GM18867 (cell line): ENCODE results near the gene MAN1B1.

Experiments
- ATAC-seq: cut with Tn5 transposase; IDR thresholded peaks from one replicate; pipeline ENCODE4 v1.9.1; 2021; ENCODE audit warnings: mild to moderate bottlenecking, moderate library complexity; ENCODE audit not compliant: unreplicated experiment

MAN1B1 gene

DNA sequence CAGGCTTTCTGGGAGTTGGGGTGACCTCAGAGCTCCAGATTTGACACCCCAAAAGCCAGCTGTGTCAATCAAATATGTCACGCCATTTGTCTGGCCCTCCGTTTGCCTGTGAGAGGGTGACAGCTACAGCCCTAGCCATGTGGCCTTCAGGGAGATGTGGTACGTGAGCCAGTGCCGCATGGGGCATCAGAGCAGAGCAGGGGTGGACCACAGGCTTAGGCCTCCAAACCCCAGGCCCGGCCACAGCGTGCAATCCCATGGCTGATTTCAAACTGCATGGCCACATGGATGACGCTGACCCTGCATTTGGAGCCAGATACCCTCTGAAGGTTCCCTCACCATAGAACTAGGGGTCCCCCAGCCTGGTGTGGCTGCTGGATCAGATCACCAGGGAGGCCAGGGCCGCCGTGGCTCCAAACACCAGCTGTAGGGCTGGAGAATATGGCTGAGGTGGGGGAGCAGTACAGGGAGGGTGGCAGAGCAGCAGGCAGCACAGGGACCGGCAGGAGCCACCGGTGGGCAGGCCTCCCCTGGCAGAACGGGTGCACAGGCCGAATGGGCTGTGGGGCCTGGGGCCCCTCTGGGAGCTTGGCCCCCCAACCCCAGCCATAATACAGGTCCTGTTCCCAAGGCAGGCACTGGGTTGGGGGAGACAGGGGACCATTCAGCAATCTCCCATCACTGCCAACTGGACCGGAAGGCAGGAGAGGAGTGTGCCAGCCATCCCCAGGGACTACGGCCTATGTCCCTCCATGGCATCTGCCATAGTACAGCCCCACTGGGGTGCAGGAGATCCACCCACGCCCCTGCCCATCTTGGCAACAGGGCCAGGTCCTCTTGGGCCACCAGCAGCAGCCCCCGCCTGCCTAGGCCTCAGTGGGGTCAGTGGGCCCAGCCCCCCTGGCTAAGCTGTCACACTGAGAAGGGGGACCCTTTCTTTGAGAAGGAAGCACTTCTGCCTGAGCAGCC is 18.0 kb upstream of the MAN1B1 start:
- ATAC-seq: no peak

DNA sequence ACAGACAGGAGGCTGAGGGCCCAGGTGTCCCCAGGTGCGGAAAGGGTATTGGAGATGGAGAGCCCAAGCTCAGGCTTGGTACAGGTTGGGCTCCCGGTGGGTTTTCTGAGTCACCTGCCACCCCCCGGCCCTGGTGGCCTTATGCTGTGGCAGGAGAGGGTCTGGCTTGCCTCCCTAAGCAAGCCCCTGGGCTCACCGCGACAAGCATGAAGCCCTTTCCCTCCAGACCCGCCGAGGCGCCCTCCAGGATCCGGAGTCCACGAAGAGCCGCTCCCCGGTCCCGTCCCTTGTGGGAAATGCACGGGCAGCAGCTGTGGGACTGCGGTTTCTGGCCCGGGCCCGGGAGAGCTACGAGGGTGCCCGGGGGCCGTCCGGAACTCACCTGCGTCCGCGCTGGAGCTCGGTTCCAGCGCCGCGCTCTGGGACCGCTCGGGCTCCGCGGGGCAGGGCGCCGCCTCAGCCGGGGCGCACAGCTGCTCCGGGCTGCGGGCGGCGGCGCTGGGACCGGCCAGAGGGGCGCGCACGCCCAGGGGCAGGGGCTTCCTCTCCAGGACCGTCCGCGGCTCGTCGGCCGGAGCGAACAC is 17.2 kb upstream of the MAN1B1 start:
- ATAC-seq: peak; percentile 4

DNA sequence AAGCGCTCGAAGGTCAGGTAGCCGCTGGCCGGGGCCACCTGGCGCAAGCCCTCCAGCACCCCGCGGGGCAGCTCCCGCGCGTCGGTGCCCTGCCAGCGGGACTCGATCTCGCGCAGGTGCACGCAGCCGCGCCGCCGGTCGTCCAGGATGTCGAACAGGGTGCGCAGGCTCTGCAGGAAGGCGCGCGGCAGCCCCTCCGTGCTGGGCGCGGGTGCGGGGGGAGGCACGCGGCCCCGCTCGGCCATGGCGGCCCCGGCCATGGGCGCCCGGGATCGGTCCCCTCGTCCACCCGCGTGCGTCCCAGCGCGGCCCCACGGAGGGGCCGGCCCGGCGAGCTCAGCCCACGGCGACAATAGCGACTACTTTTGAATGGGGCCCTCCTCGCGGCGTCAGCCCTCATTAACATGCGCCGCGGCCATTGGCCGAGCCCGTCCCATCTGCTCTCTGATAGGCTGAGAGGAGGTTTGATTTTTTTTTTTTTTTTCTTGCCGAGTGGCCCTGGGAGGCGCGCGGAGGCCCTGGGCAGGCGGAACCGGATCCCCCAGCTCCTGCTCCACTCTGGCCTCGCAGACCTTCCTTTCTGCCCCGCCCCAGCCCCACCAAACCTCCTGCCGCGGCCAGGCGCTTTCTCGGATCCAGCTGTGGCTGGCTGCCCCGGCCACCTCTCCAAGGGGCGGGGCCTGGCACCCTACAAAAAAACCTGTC is 16.4 kb upstream of the MAN1B1 start, which contains the start of gene SAPCD2:
Gene SAPCD2 (minus strand): TSS at position 357 of the 705 bp plus-strand sequence. CDS start 97 bp downstream, at position 260.
- peak; percentile 72 for ATAC-seq

DNA sequence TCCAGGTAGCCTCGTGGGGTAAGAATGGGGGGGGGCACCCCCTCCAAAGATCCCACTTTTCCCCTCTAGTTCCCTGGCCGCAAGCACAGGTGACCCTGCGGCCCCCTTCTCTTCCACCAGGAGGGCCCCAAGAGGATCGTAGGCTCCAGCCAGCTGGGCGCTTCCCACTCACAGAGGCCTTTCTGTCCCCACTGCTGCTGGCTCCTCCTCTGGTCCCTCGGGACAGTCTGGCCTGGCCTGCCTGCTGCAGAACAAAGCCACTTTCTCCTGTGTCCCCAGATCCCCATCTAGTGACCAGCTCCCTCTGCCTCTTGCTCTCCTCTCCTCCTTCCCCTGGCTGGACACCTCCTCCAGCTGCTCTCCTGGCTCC is 15.9 kb upstream of the MAN1B1 start:
- no peak for ATAC-seq

DNA sequence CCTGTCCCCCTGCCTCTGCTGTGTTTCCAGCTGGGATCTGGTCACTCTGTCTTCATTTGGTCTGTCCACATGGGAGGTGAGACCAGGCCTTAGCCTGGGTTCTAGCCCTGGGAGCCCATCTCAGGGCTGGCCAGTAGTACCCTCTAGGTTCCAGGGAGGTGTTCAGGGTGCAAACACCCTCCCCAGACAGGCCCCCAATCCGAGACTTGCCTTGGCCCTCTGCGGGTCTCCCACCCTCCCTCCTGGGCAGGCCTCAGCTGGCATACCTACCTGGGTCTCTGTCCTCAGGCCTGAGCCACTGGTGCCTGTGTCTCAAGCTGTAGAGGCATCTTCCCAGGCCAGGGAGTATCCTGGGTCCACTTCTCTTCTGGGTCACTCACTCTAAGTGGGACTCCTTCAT is 15.5 kb upstream of the MAN1B1 start:
- ATAC-seq: no peak

DNA sequence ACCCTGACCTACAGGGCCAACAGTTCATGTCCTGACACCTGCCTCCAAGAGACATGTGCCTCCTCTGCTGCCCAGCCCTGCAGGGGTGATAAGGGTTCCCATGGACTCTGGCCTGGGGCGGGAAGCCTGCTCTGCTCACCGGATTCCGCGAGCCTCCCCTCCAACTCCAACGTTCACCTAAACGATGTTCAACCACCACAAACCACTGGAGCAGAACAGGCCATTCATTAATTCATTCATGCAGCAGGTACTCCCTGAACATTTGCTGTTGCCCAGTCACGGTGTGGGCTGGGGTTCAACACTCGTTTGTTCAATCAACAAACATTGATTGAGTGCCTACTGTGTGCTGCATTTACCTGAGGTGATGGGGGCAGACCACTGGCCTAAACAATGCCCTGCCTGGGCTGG is 12.8 kb upstream of the MAN1B1 start:
- no peak for ATAC-seq

DNA sequence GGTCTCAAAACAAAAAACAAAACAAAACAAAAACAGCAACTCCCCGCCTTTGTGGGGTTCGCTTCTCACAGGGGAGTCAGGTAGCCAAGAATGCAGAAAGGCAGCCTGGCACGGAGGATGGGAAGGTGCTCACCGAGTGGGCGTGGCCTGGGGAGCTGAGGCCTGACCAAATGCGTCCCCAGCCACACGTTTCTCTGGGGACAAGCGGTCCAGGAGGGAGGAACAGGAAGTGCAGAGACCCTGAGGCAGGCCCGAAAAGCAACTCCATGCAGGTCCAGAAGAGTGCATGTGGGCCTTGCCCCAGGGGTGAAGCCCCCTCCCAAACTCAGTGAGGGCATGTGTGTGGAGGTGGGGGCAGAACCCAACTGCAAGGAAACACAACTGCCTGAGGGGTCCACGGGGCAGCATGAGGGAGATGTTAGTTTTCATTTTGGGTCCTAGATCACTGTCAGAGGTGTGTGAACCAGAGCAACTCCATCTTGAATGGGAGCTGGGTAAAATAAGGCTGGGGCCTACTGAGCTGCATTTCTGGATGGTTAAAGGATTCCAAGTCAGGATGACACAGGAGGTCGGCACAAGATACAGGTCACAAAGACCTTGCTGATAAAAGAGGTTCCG is 12.0 kb upstream of the MAN1B1 start:
- ATAC-seq: no peak

DNA sequence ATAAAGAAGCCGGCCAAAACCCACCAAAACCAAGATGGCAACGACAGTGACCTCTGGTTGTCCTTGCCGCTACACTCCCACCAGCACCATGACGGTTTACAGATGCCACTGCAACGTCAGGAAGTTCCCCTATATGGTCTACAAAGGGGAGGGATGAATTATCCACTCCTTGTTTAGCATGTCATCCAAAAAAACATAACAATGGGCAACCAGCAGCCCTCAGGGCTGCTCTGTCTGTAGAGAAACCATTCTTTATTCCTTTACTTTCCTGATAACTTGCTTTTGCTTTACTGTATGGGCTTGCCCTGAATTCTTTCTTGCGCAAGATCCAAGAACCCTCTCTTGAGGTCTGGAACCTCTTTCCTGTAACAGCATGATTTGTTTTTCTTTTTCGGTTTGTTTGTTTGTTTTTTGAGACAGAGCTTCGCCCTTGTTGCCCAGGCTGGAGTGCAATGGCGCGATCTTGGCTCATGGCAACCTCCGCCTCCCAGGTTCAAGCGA is 11.5 kb upstream of the MAN1B1 start:
- ATAC-seq: no peak

DNA sequence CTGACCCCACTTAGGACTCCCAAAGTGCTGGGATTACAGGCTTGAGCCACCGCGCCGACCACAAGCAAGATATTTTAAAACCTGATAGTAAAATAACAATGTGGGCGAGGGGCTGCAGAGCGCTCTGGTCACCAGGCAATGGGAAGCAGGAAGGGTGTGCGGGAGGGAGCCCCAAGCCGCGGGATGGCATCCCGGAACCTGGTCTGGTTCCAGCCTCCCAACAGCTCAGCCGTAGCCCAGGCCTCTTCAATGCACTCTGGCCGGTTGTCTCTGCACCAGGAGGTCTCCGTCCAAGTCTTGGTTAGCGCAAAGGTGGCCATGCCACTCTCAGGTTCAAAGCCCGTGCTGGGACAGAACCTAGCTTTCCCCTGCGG is 10.2 kb upstream of the MAN1B1 start:
- ATAC-seq: no peak

DNA sequence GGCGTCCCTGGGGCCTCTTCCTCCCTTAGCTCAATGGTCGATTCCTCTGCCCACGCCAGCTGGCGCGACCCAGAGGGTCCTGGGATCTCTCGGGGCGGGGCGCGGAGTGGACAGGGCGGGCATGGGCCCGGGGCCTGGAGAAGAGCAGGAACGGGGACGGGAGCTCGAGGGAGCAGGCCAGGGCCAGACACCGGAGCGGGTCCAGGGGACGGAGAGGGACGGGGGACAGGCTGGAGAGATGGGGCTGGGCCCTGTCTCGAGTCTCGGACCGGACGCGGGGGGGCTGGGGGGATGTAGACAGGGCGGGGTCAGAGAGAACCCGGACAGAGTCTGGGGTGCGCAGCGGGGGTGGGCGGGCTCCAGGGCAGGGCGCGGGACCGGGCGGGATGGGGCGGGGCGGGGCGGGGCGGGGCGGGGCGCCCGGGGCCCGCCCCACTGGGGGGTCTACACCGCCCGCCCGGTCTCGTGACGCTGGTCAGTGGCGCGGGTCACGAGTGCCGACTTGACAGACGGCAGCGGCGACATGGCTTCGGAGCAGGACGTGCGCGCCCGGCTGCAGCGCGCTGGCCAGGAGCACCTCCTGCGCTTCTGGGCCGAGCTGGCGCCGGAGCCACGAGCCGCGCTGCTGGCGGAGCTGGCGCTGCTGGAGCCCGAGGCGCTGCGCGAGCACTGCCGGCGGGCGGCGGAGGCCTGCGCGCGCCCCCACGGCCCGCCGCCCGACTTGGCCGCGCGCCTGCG is 9.6 kb upstream of the MAN1B1 start, which contains the start of gene UAP1L1:
Gene UAP1L1 (plus strand): TSS at position 508 of the 738 bp plus-strand sequence. CDS start 16 bp downstream, at position 524.
- ATAC-seq: peak; percentile 54

DNA sequence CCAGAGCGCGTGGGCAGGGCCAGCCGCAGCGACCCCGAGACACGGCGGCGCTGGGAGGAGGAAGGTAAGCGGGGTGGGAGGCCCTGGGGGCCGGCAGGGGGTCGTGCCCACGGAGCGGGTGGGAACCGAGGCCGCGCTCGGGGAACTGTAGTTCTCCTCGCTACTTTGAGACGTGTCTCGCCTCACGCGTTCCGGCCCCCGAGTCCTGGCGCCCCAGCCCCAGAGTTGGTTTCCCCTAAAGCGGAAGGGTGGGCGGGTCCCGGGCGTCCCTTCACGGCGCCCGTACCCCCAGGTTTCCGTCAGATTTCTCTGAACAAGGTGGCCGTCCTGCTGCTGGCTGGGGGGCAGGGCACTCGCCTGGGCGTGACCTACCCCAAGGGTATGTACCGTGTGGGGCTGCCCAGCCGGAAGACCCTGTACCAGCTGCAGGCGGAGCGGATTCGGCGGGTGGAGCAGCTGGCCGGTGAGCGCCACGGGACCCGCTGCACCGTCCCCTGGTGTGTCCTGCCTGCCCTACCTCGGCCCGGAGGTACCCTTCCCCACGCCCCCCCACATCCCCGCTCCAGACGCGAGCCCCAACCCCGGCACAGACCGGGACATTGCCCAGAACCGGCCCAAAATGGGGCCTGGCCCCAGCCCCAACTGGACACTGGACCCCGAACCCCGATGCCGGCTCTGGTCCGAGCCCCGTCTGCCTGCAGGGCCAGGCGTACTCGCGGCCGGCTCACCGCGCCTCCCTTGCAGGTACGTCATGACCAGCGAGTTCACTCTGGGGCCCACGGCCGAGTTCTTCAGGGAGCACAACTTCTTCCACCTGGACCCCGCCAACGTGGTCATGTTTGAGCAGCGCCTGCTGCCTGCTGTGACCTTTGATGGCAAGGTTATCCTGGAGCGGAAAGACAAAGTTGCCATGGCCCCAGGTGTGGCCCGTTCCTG is 8.8 kb upstream of the MAN1B1 start:
- no peak for ATAC-seq

DNA sequence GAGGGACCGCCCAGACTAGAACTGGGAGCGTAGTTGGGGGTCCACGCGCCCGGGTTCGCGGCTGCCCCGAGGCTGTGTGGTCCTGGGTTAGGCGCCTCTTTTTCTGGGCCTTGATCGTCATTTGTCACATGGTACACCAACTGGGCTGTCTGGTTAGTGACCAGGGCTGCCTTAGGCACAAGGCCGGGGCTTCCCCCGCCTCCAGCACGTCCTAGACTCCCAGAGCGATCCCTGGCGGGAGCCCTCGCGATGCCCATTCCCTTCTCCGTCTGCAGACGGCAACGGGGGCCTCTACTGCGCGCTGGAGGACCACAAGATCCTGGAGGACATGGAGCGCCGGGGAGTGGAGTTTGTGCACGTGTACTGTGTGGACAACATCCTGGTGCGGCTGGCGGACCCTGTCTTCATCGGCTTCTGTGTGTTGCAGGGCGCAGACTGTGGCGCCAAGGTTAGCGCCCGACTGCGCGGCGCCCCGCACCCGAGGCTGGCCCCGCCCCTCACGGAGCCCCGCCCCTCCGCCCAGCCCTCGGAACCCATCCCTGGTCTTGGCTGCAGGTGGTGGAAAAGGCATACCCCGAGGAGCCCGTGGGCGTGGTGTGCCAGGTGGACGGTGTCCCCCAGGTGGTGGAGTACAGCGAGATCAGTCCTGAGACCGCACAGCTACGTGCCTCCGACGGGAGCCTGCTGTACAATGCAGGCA is 7.9 kb upstream of the MAN1B1 start:
- no peak for ATAC-seq

DNA sequence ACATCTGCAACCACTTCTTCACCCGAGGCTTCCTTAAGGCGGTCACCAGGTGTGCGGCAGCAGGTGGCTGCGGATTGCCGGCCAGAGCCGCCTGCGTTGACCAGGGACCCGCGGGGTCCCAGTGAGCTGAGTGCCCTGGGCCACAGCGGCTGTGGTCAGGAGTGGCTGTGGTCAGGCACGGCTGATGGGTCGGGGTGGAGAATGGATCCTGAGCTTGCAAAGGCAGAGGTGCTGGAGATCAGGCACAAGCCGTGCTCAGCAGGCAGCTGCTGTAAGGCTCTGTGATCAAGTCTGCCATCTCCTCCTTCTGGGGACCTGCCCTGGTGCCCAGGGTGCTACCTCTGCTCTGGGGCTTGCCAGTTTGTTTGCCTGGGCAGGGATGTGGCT is 7.4 kb upstream of the MAN1B1 start:
- no peak for ATAC-seq

DNA sequence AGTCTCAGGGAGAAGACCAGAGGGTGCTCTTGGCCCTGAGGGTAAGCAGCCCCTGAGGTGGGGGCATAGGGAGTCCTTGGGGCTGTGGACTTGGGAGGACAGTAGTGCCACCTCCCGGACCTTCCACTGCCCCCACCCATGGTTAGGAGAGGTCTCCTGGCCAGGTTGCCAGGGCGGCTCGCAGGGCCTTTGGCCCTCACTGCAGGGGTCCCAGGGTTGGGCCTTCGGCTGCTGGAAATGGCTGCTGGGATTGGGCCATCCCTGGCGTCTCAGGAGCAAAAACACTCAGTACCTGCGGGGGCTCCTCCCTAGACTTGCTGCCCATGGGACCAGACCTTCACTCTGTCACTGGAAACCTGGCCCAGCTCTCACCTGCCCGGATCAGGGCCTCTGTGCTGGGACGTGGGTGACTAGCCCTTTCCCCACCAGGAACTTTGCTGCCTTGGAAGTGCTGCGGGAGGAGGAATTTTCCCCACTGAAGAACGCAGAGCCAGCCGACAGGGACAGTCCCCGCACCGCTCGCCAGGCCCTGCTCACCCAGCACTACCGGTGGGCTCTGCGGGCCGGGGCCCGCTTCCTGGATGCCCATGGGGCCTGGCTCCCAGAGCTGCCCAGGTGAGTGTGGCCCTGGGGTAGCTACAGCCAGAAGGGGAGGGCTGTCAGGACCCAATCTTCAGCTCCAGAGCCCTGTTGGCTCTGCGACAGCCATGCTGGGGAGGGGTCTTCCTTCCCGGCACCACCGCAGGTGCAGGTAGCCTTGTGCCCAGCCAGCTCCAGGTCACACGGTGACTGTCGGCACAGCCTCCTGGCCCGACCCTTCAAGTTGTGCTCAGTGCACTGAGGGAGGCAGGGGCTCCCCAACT is 6.3 kb upstream of the MAN1B1 start:
- no peak for ATAC-seq

DNA sequence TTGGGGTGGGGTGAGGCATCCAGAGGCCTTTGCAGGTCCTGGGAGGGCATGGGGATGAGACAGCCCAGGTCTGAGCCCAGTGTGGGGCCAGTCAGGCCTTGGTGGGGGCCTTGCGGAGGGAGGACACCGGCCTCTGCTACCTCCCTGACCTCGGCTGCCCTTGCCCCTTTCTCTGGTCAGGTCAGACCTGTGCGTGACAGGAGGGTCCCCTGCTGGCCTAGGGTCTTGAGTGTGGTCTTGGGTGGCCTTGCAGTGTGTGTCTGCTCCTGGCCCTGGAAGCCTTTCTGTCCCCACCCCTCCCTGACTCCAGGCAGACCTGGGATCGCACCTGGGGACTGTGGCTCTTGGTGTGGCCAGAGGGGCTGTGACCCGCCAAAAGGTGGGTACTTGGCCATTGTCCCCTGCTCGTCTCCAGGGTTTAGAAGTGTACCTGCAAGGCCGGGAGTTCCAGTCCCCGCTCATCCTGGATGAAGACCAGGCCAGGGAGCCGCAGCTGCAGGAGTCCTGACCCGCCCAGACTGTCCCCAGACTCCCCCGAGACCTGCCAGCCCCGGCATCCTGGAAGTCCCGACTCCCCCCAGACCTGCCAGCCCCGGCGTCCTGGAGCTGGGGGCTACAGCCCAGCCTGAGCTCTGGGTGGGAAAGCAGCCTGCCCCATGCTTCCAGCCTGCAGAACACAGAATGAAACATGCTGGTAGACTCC is 4.4 kb upstream of the MAN1B1 start:
- no peak for ATAC-seq

DNA sequence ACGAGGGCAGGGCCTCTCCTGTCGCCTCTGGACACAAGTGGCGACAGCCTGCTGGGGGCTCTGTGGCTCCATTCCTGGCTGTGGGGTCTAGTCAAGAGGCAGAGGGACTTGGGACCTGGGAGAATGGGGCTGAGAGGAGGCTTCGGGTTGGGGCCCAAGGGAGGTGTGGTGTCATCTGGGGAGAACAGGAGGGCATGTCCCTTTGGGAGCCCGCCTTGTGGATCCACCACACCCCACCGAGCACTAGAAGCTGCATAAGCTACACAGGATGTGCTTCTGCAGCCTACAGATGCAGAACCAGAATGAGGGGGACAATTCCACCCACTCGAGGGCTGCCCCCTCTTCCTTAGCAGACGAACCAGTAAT is 3.9 kb upstream of the MAN1B1 start:
- no peak for ATAC-seq

DNA sequence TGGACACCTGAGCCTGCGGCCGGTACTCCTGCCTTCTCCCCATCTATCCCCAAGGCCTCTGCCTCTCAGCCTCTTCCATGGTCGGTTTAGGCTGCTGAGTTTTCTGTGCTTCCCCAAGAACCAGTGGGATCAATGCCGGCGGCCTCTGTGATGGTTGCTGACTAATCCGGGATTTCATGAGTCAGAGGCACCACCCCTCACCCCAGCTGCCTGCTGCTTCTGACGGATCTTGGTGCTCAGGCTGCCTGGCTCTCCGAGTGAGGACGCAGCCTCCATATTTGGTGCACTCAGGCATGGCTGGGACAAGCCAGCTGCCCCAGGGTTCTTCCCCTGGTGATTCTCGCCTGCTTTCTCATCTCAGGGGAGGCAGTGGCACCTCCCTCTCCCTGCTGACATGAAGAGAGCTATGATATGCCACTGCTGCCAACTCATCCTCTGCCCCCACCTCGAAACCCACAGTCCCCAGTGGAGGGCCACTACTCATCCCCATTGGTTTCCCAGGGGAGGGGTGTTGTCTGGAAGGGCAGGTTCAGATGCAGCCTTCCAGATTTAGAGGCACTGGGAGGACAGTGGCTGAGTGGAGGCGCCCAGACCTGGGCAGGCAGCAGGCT is 3.3 kb upstream of the MAN1B1 start:
- no peak for ATAC-seq
